HepG2 (cell line): Measurements from ENCODE around the gene ZNF425. TPM values are rescaled to one million over a fixed set of nuclear protein-coding genes. Genes with fewer than 3 reads are reported as not detected.

Source experiments
- ATF1 ChIP-seq: IDR thresholded peaks from 2 replicates; pipeline ENCODE4 v1.6.1; 2016; ENCODE audit warnings: mild to moderate bottlenecking, control low read depth
- MAFK ChIP-seq, 2 experiments: IDR thresholded peaks in 1 of 2; conservative IDR thresholded peaks in 1 of 2; 2 replicates each; pipeline ENCODE4 v1.6.1; 2011; ENCODE audit warnings: improper control_type of control experiment in 2 of 2, low read length in 2 of 2
- NFAT5 ChIP-seq: sonication (generic); formaldehyde crosslinking; IDR thresholded peaks from 2 replicates; pipeline ENCODE4 v1.4.0; 2020; ENCODE audit warnings: missing genetic modification reagents
- PLSCR1 ChIP-seq: sonication (generic); formaldehyde crosslinking; IDR thresholded peaks from 2 replicates; pipeline ENCODE4 v1.5.0; 2020; ENCODE audit warnings: missing genetic modification reagents, mild to moderate bottlenecking, borderline replicate concordance
- SOX5 ChIP-seq: IDR thresholded peaks from 2 replicates; pipeline ENCODE4 v1.6.1; 2016; ENCODE audit warnings: borderline replicate concordance
- TCF12 ChIP-seq, 2 experiments: fragments of 450-650 bp in 1 of 2; sonication (generic) in 1 of 2; formaldehyde crosslinking in 1 of 2; IDR thresholded peaks; 2 replicates each; pipeline versions ENCODE4 v1.6.1 to v1.8.0; 2017 to 2022; ENCODE audit warnings: antibody characterized with exemption in 1 of 2, mild to moderate bottlenecking in 1 of 2, missing genetic modification reagents in 1 of 2, moderate library complexity in 1 of 2
- ZNF333 ChIP-seq: sonication (generic); formaldehyde crosslinking; IDR thresholded peaks from 2 replicates; pipeline ENCODE4 v1.4.0; 2020; ENCODE audit warnings: mild to moderate bottlenecking, missing genetic modification reagents, borderline replicate concordance
- ZNF382 ChIP-seq: sonication (generic); formaldehyde crosslinking; IDR thresholded peaks from 2 replicates; pipeline ENCODE4 v1.5.0; 2020; ENCODE audit warnings: missing genetic modification reagents, mild to moderate bottlenecking, borderline replicate concordance
- ZNF543 ChIP-seq: sonication (generic); formaldehyde crosslinking; IDR thresholded peaks from 2 replicates; pipeline ENCODE4 v1.4.0; 2020; ENCODE audit warnings: mild to moderate bottlenecking, missing genetic modification reagents
- ZNF546 ChIP-seq: sonication (generic); formaldehyde crosslinking; conservative IDR thresholded peaks from 2 replicates; pipeline ENCODE4 v1.8.1; 2023; ENCODE audit warnings: mild to moderate bottlenecking, missing genetic modification reagents
- ZSCAN25 ChIP-seq: sonication (generic); formaldehyde crosslinking; IDR thresholded peaks from 2 replicates; pipeline ENCODE4 v1.8.0; 2022; ENCODE audit warnings: mild to moderate bottlenecking, missing genetic modification reagents
- polyA plus RNA-seq, 8 experiments: library from polyadenylated mRNA; depleted of rRNA in 3 of 8; stranded (reverse) in 7 of 8; unstranded in 1 of 8; fragments of >200 nt; fragmentation: Illumina TruSeq in 4 of 8; extraction: Trizol in 4 of 8; gene quantifications; 2 replicates each; pipeline versions ENCODE4 v1.2.1 to v1.2.3, GENCODE V29; 2011 to 2016; ENCODE audit warnings: low read depth in 4 of 8, missing spikeins in 1 of 8, mixed read lengths in 1 of 8; ENCODE audit not compliant: insufficient read depth in 1 of 8
- total RNA-seq, 5 experiments: library from RNA; depleted of rRNA; stranded (reverse); fragments of >200 nt; fragmentation: Illumina TruSeq; extraction: Trizol; gene quantifications; 2 replicates each; pipeline ENCODE4 v1.2.3, GENCODE V29; 2016; ENCODE audit warnings: low read depth in 1 of 5
- TF ChIP-seq, protein P1 (sequence below): sonication (generic); formaldehyde crosslinking; IDR thresholded peaks from 2 replicates; pipeline ENCODE4 v1.4.0; 2020; ENCODE audit warnings: missing genetic modification reagents, borderline replicate concordance
- TF ChIP-seq, protein P2 (sequence below): sonication (generic); formaldehyde crosslinking; IDR thresholded peaks from 2 replicates; pipeline ENCODE4 v1.4.0; 2020; ENCODE audit warnings: missing genetic modification reagents
- TF ChIP-seq, protein P3 (sequence below): IDR thresholded peaks from 2 replicates; pipeline ENCODE4 v1.6.1; 2016; ENCODE audit warnings: low read depth, borderline replicate concordance

ZNF425 gene
- total and polyA plus RNA-seq, 2 of the 13 experiments (the other 11 are each of a cell fraction or from before 2014, with no cell fraction given): 0.51 to 1.1 TPM

DNA sequence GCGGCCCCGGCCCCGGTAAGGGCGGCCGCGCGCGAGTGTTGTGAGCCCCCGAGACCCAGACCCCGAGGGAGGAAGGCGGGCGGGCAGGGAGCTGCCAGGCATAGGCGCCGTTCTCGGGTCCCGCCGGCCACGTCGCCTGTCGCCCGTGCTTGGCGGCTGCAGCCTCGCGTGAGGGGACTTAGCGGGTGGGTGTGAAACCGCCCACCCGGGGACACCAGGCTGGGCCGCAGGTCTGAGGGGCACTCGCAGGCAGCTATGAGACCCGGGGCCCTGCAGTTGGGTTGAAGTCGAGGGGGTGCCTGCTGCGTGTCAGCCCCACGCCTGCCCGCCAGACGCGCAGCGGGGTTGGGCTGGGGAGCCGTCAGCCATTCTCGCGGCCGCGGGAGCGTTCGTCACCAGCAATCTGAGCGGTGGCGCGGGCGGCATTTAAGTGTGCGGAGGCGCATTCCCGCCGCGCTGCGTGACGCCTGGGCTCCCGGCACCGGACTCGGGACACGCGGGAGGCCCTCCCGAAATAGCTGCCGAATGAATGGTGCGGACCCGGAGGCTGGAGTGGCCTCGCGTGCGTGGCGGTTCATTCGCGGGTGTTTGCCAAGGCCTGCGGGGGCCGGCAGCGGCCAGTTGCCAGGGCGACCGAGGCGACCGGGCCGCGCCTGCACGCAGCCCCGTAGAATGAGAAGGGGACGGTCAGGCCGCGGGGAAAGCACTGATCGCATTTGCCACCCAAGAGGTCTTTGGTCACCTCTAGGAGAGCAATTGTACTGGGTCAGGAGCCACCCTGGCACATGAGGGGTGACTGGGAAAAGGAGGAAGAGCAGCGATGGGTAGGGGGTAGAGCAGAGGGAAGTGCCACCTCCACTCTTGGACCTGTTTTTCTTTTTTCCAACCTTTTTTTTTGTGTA is 21.9 kb upstream of the ZNF425 start (continued):
- TF ChIP-seq NFAT5 (CRISPR knock-in tag): no peak
- no peak for TF ChIP-seq MAFK (conservative IDR thresholded peaks at IDR 0.05 in 1 of 2, IDR thresholded peaks at IDR 0.05 in 1 of 2; ENCODE audit: low read length in 2 of 2)
- no peak for TF ChIP-seq PLSCR1 (CRISPR knock-in tag)
- 0 out of 2 replicates have a peak, but pooled peaks have one; percentile 38 for TF ChIP-seq ZNF546 (CRISPR knock-in tag)
- TF ChIP-seq ZSCAN25: no peak
- no peak; the same call in 1 of the 2 replicates for TF ChIP-seq ZNF543 (CRISPR knock-in tag)
- no peak for TF ChIP-seq SOX5 (CRISPR knock-in tag)
- TF ChIP-seq, protein P1, sequence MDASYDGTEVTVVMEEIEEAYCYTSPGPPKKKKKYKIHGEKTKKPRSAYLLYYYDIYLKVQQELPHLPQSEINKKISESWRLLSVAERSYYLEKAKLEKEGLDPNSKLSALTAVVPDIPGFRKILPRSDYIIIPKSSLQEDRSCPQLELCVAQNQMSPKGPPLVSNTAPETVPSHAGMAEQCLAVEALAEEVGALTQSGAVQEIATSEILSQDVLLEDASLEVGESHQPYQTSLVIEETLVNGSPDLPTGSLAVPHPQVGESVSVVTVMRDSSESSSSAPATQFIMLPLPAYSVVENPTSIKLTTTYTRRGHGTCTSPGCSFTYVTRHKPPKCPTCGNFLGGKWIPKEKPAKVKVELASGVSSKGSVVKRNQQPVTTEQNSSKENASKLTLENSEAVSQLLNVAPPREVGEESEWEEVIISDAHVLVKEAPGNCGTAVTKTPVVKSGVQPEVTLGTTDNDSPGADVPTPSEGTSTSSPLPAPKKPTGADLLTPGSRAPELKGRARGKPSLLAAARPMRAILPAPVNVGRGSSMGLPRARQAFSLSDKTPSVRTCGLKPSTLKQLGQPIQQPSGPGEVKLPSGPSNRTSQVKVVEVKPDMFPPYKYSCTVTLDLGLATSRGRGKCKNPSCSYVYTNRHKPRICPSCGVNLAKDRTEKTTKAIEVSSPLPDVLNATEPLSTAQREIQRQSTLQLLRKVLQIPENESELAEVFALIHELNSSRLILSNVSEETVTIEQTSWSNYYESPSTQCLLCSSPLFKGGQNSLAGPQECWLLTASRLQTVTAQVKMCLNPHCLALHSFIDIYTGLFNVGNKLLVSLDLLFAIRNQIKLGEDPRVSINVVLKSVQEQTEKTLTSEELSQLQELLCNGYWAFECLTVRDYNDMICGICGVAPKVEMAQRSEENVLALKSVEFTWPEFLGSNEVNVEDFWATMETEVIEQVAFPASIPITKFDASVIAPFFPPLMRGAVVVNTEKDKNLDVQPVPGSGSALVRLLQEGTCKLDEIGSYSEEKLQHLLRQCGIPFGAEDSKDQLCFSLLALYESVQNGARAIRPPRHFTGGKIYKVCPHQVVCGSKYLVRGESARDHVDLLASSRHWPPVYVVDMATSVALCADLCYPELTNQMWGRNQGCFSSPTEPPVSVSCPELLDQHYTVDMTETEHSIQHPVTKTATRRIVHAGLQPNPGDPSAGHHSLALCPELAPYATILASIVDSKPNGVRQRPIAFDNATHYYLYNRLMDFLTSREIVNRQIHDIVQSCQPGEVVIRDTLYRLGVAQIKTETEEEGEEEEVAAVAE (CRISPR knock-in tag): no peak
- no peak for TF ChIP-seq ZNF382 (CRISPR knock-in tag)
- TF ChIP-seq, protein P2, sequence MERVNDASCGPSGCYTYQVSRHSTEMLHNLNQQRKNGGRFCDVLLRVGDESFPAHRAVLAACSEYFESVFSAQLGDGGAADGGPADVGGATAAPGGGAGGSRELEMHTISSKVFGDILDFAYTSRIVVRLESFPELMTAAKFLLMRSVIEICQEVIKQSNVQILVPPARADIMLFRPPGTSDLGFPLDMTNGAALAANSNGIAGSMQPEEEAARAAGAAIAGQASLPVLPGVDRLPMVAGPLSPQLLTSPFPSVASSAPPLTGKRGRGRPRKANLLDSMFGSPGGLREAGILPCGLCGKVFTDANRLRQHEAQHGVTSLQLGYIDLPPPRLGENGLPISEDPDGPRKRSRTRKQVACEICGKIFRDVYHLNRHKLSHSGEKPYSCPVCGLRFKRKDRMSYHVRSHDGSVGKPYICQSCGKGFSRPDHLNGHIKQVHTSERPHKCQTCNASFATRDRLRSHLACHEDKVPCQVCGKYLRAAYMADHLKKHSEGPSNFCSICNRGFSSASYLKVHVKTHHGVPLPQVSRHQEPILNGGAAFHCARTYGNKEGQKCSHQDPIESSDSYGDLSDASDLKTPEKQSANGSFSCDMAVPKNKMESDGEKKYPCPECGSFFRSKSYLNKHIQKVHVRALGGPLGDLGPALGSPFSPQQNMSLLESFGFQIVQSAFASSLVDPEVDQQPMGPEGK (CRISPR knock-in tag): peak; percentile 14; the same call in 1 of the 2 replicates
- TF ChIP-seq TCF12 (IDR thresholded peaks at IDR 0.05): no peak
- no peak for TF ChIP-seq TCF12 (CRISPR knock-in tag; IDR thresholded peaks at IDR 0.05)
- TF ChIP-seq, protein P3, sequence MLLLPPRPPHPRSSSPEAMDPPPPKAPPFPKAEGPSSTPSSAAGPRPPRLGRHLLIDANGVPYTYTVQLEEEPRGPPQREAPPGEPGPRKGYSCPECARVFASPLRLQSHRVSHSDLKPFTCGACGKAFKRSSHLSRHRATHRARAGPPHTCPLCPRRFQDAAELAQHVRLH (CRISPR knock-in tag): no peak
- no peak for TF ChIP-seq ATF1 (CRISPR knock-in tag)
- no peak; the same call in 1 of the 2 replicates for TF ChIP-seq ZNF333 (CRISPR knock-in tag)
